ENCODE measurements around the gene SLC44A5.

- no peak for TF ChIP-seq CTCF (IDR thresholded peaks at IDR 0.05)
- TF ChIP-seq POLR2A (IDR thresholded peaks at IDR 0.05): no peak
Observed at GRCh38 chr1:75543705-75544104, 67.2 kb downstream of the SLC44A5 start.

Data from thyroid gland (tissue), 4 donors.